HS-27A (cell line): ENCODE results near the gene AK5.
A peak's percentile ranks its signal among the peaks of the same experiment; 100 is the strongest.
"Not testable (repeated sequence)": the region's sequence is repeated elsewhere in the genome, so short reads cannot be mapped to it uniquely, and the experiment has no call there.

ENCODE experiments used
- DNase-seq: peaks from one replicate; pipeline ENCODE4 v3.0.0-alpha.2; 2012; ENCODE audit warnings: low read depth, missing footprints

Gene AK5

GRCh38 chr1:77287535-77287934 lies 5.7 kb downstream of the AK5 start:
- no peak for DNase-seq

GRCh38 chr1:77288275-77288674 lies 6.5 kb downstream of the AK5 start:
- DNase-seq, result no peak

GRCh38 chr1:77290576-77290975 lies 8.8 kb downstream of the AK5 start:
- DNase-seq, result no peak

- no peak for DNase-seq
Observed at GRCh38 chr1:77292551-77292950, 10.7 kb downstream of the AK5 start.

- no peak for DNase-seq
Observed at GRCh38 chr1:77300566-77300965, 18.7 kb downstream of the AK5 start.

- no peak for DNase-seq
Observed at GRCh38 chr1:77303387-77303786, 21.6 kb downstream of the AK5 start.

- no peak for DNase-seq
Observed at GRCh38 chr1:77308889-77309621, 27.2 kb downstream of the AK5 start.

GRCh38 chr1:77310924-77311323 lies 29.1 kb downstream of the AK5 start:
- DNase-seq, result no peak

GRCh38 chr1:77312364-77312763 lies 30.5 kb downstream of the AK5 start:
- DNase-seq, result not testable (repeated sequence)

- no peak for DNase-seq
Observed at GRCh38 chr1:77313491-77313890, 31.7 kb downstream of the AK5 start.

GRCh38 chr1:77316006-77316405 lies 34.2 kb downstream of the AK5 start:
- DNase-seq, result no peak

- no peak for DNase-seq
Observed at GRCh38 chr1:77316966-77317365, 35.1 kb downstream of the AK5 start.

GRCh38 chr1:77319036-77319705 lies 37.4 kb downstream of the AK5 start:
- no peak for DNase-seq

GRCh38 chr1:77322061-77322900 lies 40.5 kb downstream of the AK5 start:
- peak; percentile 64 for DNase-seq

- no peak for DNase-seq
Observed at GRCh38 chr1:77333501-77333900, 51.7 kb downstream of the AK5 start.

GRCh38 chr1:77336729-77337128 lies 54.9 kb downstream of the AK5 start:
- DNase-seq, result no peak

- no peak for DNase-seq
Observed at GRCh38 chr1:77339326-77339725, 57.5 kb downstream of the AK5 start.

- no peak for DNase-seq
Observed at GRCh38 chr1:77341195-77341594, 59.4 kb downstream of the AK5 start.

GRCh38 chr1:77342745-77343144 lies 60.9 kb downstream of the AK5 start:
- no peak for DNase-seq

- DNase-seq, result peak; percentile 56
Observed at GRCh38 chr1:77347646-77348045, 65.8 kb downstream of the AK5 start.

GRCh38 chr1:77348549-77348948 lies 66.7 kb downstream of the AK5 start:
- no peak for DNase-seq

- no peak for DNase-seq
Observed at GRCh38 chr1:77349275-77349674, 67.5 kb downstream of the AK5 start.
